CD4-positive, alpha-beta T cell treated with Interleukin-4 for 4 hours (primary cell): ENCODE data around the gene ARFGEF2.
"Not testable (repeated sequence)": the region's sequence is repeated elsewhere in the genome, so short reads cannot be mapped to it uniquely, and the experiment has no call there.

Experiments
- DNase-seq: peaks from one replicate; pipeline ENCODE4 v3.0.0-alpha.2; 2020

The ARFGEF2 gene

GRCh38 chr20:48930878-48931277, 9.4 kb downstream of the ARFGEF2 start:
- DNase-seq, result no peak

- DNase-seq, result no peak
Measured at GRCh38 chr20:48931527-48932374, 10.2 kb downstream of the ARFGEF2 start.

- DNase-seq, result no peak
Measured at GRCh38 chr20:48932375-48932941, 10.9 kb downstream of the ARFGEF2 start.

- DNase-seq, result no peak
Measured at GRCh38 chr20:48933017-48933766, 11.7 kb downstream of the ARFGEF2 start.

GRCh38 chr20:48934273-48934877, 12.9 kb downstream of the ARFGEF2 start:
- not testable (repeated sequence) for DNase-seq

- DNase-seq, result not testable (repeated sequence)
Measured at GRCh38 chr20:48934966-48935365, 13.5 kb downstream of the ARFGEF2 start.

- not testable (repeated sequence) for DNase-seq
Measured at GRCh38 chr20:48936178-48936577, 14.7 kb downstream of the ARFGEF2 start.

- DNase-seq, result no peak
Measured at GRCh38 chr20:48937674-48938073, 16.2 kb downstream of the ARFGEF2 start.

- DNase-seq, result no peak
Measured at GRCh38 chr20:48938670-48939069, 17.2 kb downstream of the ARFGEF2 start.

GRCh38 chr20:48940170-48940569, 18.7 kb downstream of the ARFGEF2 start:
- DNase-seq, result no peak

GRCh38 chr20:48941467-48941866, 20.0 kb downstream of the ARFGEF2 start:
- no peak for DNase-seq

GRCh38 chr20:48942730-48943129, 21.2 kb downstream of the ARFGEF2 start:
- no peak for DNase-seq

GRCh38 chr20:48944663-48945297, 23.3 kb downstream of the ARFGEF2 start:
- DNase-seq, result no peak

GRCh38 chr20:48945840-48946514, 24.5 kb downstream of the ARFGEF2 start:
- no peak for DNase-seq

GRCh38 chr20:48948612-48949011, 27.1 kb downstream of the ARFGEF2 start:
- DNase-seq, result no peak

- no peak for DNase-seq
Measured at GRCh38 chr20:48949304-48950170, 28.0 kb downstream of the ARFGEF2 start.

- no peak for DNase-seq
Measured at GRCh38 chr20:48951041-48951440, 29.5 kb downstream of the ARFGEF2 start.

- no peak for DNase-seq
Measured at GRCh38 chr20:48951646-48952045, 30.1 kb downstream of the ARFGEF2 start.

GRCh38 chr20:48952656-48953055, 31.1 kb downstream of the ARFGEF2 start:
- DNase-seq, result no peak

GRCh38 chr20:48953653-48954052, 32.1 kb downstream of the ARFGEF2 start:
- DNase-seq, result no peak

- no peak for DNase-seq
Measured at GRCh38 chr20:48956052-48956451, 34.5 kb downstream of the ARFGEF2 start.
